ENCODE measurements around the gene UCN2. TPM values are rescaled to one million over a fixed set of nuclear protein-coding genes. Genes with fewer than 3 reads are reported as not detected.

Gene UCN2
- total RNA-seq, 4 donors from 2014 or later: 1.7 TPM; not detected in 3

GRCh38 chr3:48596676-48597407 is 33.3 kb upstream of the UCN2 start:
- Histone ChIP-seq H3K36me3 (peaks cover 0 to 32% (median 0%) of the 10 kb centered on the region in 3 donors), H3K27ac (peak overlapping the region; percentile 10 to 87 (median 72)), H3K27me3 (no peaks in the 10 kb centered on the region), H3K4me3 (no peak overlapping the region), H3K4me1 (peaks cover 0 to 30% (median 3%) of the 10 kb centered on the region in 4 donors), H3K9me3 (no peaks in the 10 kb centered on the region)
- no peak for TF ChIP-seq CTCF (IDR thresholded peaks at IDR 0.05)
- TF ChIP-seq POLR2A (IDR thresholded peaks at IDR 0.05): no peak
- no peak for DNase-seq

- Histone ChIP-seq H3K27ac (peak overlapping the region in 2 of 4 donors; percentile 33 to 87), H3K27me3 (no peaks in the 10 kb centered on the region), H3K36me3 (peaks cover 0 to 25% (median 0%) of the 10 kb centered on the region in 3 donors), H3K4me3 (no peak overlapping the region), H3K4me1 (peaks cover 0 to 30% (median 3%) of the 10 kb centered on the region in 4 donors), H3K9me3 (no peaks in the 10 kb centered on the region)
- no peak for DNase-seq
- TF ChIP-seq POLR2A (IDR thresholded peaks at IDR 0.05) (no peak), CTCF (IDR thresholded peaks at IDR 0.05) (no peak)
These were observed 32.6 kb upstream of the UCN2 start for GRCh38 chr3:48596157-48596556.

- Histone ChIP-seq H3K4me3 (peak overlapping the region in 1 of 4 donors; percentile 49), H3K27me3 (no peaks in the 10 kb centered on the region), H3K27ac (peak overlapping the region in 3 of 4 donors; percentile 33 to 87 (median 38)), H3K36me3 (peaks cover 0 to 20% (median 0%) of the 10 kb centered on the region in 3 donors), H3K4me1 (peaks cover 0 to 30% (median 3%) of the 10 kb centered on the region in 4 donors), H3K9me3 (no peaks in the 10 kb centered on the region)
- peak in 2 of 3 donors; percentile 60 to 63 for DNase-seq
- TF ChIP-seq POLR2A (IDR thresholded peaks at IDR 0.05) (no peak), CTCF (IDR thresholded peaks at IDR 0.05) (no peak)
These were observed 32.0 kb upstream of the UCN2 start for GRCh38 chr3:48595526-48596121.

GRCh38 chr3:48595075-48595525 is 31.5 kb upstream of the UCN2 start, which contains the start of gene COL7A1:
COL7A1 (minus strand) TSS chr3:48595329; CDS start chr3:48595159, 170 bp downstream.
- Histone ChIP-seq H3K4me1 (peaks cover 0 to 30% (median 3%) of the 10 kb centered on the region in 4 donors), H3K36me3 (peaks cover 0 to 15% (median 0%) of the 10 kb centered on the region in 3 donors), H3K27me3 (no peaks in the 10 kb centered on the region), H3K27ac (peak within 1 kb of the TSS in 3 of 4 donors; percentile 33 to 87 (median 38)), H3K4me3 (peak within 1 kb of the TSS; percentile 22 to 49 (median 34)), H3K9me3 (no peaks in the 10 kb centered on the region)
- no peak for DNase-seq
- TF ChIP-seq CTCF (IDR thresholded peaks at IDR 0.05): no peak

GRCh38 chr3:48594417-48595049 is 31.0 kb upstream of the UCN2 start:
- Histone ChIP-seq H3K9me3 (no peaks in the 10 kb centered on the region), H3K27me3 (no peaks in the 10 kb centered on the region), H3K36me3 (peaks cover 0 to 9% (median 0%) of the 10 kb centered on the region in 3 donors), H3K27ac (peak overlapping the region in 2 of 4 donors; percentile 33 to 87), H3K4me1 (peaks cover 0 to 26% (median 3%) of the 10 kb centered on the region in 4 donors), H3K4me3 (peak overlapping the region; percentile 22 to 49 (median 34))
- no peak for DNase-seq
- TF ChIP-seq POLR2A (IDR thresholded peaks at IDR 0.05) (no peak), CTCF (IDR thresholded peaks at IDR 0.05) (no peak)
